GM23248 (cell line): ENCODE data around the gene TMEM260. TPM values are rescaled to one million over a fixed set of nuclear protein-coding genes. Genes with fewer than 3 reads are reported as not detected.

ENCODE experiments used
- DNase-seq: peaks from one replicate; pipeline ENCODE4 v3.0.0-alpha.2; 2015
- H2AFZ ChIP-seq: fragments of 200-600 bp; sonication (generic); 2 replicates; pipeline ENCODE4 v1.6.1; 2016; ENCODE audit warnings: antibody characterized with exemption
- H3F3A ChIP-seq: fragments of 200-600 bp; sonication (generic); 2 replicates; pipeline ENCODE4 v1.6.1; 2016; ENCODE audit warnings: mild to moderate bottlenecking, antibody characterized with exemption, mixed run types; ENCODE audit not compliant: insufficient read depth
- H3K27ac ChIP-seq: fragments of 200-600 bp; sonication (generic); 2 replicates; pipeline ENCODE4 v1.5.1; 2016; ENCODE audit warnings: mild to moderate bottlenecking
- H3K27me3 ChIP-seq: fragments of 200-600 bp; sonication (generic); replicated peaks from 2 replicates; pipeline ENCODE4 v1.6.1; 2016; ENCODE audit warnings: mild to moderate bottlenecking; ENCODE audit not compliant: insufficient read depth
- H3K36me3 ChIP-seq: fragments of 200-600 bp; sonication (generic); 2 replicates; pipeline ENCODE4 v1.6.1; 2016; ENCODE audit warnings: low read depth, mild to moderate bottlenecking
- H3K4me1 ChIP-seq: fragments of 200-600 bp; sonication (generic); 2 replicates; pipeline ENCODE4 v1.6.1; 2016; ENCODE audit warnings: mild to moderate bottlenecking; ENCODE audit not compliant: insufficient read depth
- H3K4me2 ChIP-seq: fragments of 200-600 bp; sonication (generic); one replicate; pipeline ENCODE4 v1.6.1; 2016; ENCODE audit warnings: mild to moderate bottlenecking; ENCODE audit not compliant: unreplicated experiment
- H3K4me3 ChIP-seq: fragments of 200-600 bp; sonication (generic); 2 replicates; pipeline ENCODE4 v1.5.1; 2016; ENCODE audit warnings: mild to moderate bottlenecking
- H3K79me2 ChIP-seq: fragments of 200-600 bp; sonication (generic); 2 replicates; pipeline ENCODE4 v1.6.1; 2016; ENCODE audit warnings: mild to moderate bottlenecking; ENCODE audit not compliant: insufficient read depth
- H3K9ac ChIP-seq: fragments of 200-600 bp; sonication (generic); 2 replicates; pipeline ENCODE4 v1.6.1; 2016; ENCODE audit warnings: mild to moderate bottlenecking
- H3K9me2 ChIP-seq: fragments of 200-600 bp; sonication (generic); 2 replicates; pipeline ENCODE4 v1.6.1; 2016; ENCODE audit warnings: mixed run types, mild to moderate bottlenecking, moderate library complexity; ENCODE audit not compliant: insufficient read depth
- H3K9me3 ChIP-seq: fragments of 200-600 bp; sonication (generic); one replicate; pipeline ENCODE4 v1.6.1; 2017; ENCODE audit warnings: low read depth
- H4K20me1 ChIP-seq: fragments of 200-600 bp; sonication (generic); 2 replicates; pipeline ENCODE4 v1.6.0; 2016; ENCODE audit not compliant: insufficient read depth
- EZH2 ChIP-seq: fragments of 200-600 bp; sonication (generic); IDR thresholded peaks from 2 replicates; pipeline ENCODE4 v1.6.1; 2018; ENCODE audit warnings: antibody characterized with exemption, mild to moderate bottlenecking; ENCODE audit not compliant: insufficient read depth, poor library complexity, severe bottlenecking
- EZH2phosphoT487 ChIP-seq: fragments of 200-600 bp; sonication (generic); IDR thresholded peaks from 2 replicates; pipeline ENCODE4 v1.6.1; 2018; ENCODE audit warnings: antibody characterized with exemption, moderate library complexity, mild to moderate bottlenecking, low read depth; ENCODE audit not compliant: insufficient read depth
- WGBS, 2 experiments: methylation state at CpG; one replicate each; pipeline ENCODE4 v1.1.6; 2015 to 2017; ENCODE audit warnings: low lambda C conversion rate in 2 of 2, low coverage in 1 of 2; ENCODE audit errors: missing lambda C conversion rate in 2 of 2; 5-methylcytosine and 5-hydroxymethylcytosine counted together
- in situ Hi-C: fragments of 300-500 bp; cut with MboI; formaldehyde crosslinking; loops from 2 replicates; pipeline ENCODE4 v1.15.0; 2020
- polyA plus RNA-seq: library from polyadenylated mRNA; unstranded; fragments of >200 nt; fragmentation: Nextera tagmentation; extraction: Ambion mirVana; gene quantifications from 2 replicates; pipeline ENCODE4 v1.2.1, GENCODE V29; 2016
- total RNA-seq: library from RNA; depleted of rRNA; stranded (reverse); fragments of >200 nt; shearing (Covaris generic); gene quantifications from 2 replicates; pipeline ENCODE4 v1.2.3, GENCODE V29; 2014

Gene TMEM260
- total and polyA plus RNA-seq, 2 experiments from 2014 or later: 14.2 to 19.6 TPM

- Histone ChIP-seq H3K4me3 (no peak overlapping the region), H3K4me1 (no peaks in the 10 kb centered on the region), H3K9ac (no peak overlapping the region), H3K9me2 (no peaks in the 10 kb centered on the region), H3K36me3 (peaks cover 27% of the 10 kb centered on the region), H3K27me3 (no peaks in the 10 kb centered on the region), H3F3A (no peaks in the 10 kb centered on the region), H3K4me2 (no peak overlapping the region), H2AFZ (no peak overlapping the region), H3K9me3 (no peaks in the 10 kb centered on the region), H4K20me1 (no peaks in the 10 kb centered on the region), H3K79me2 (no peaks in the 10 kb centered on the region), H3K27ac (no peak overlapping the region)
- no peak for TF ChIP-seq EZH2
- no peak for TF ChIP-seq EZH2phosphoT487
- in situ Hi-C loops: no loop called here
- no peak for DNase-seq
- WGBS, 2 experiments: 97 to 100% methylated on average over 2 of the region's 2 CpGs
Observed at GRCh38 chr14:56632195-56632594, 52.6 kb downstream of the TMEM260 start.

- TF ChIP-seq EZH2phosphoT487 (no peak), EZH2 (no peak)
Observed at GRCh38 chr14:56633544-56633943, 53.9 kb downstream of the TMEM260 start.

GRCh38 chr14:56635041-56635440, 55.4 kb downstream of the TMEM260 start:
- Histone ChIP-seq H2AFZ (no peak overlapping the region), H3K4me2 (no peak overlapping the region), H3K4me1 (no peaks in the 10 kb centered on the region), H3K27ac (no peak overlapping the region), H3K27me3 (no peaks in the 10 kb centered on the region), H4K20me1 (no peaks in the 10 kb centered on the region), H3K36me3 (peaks cover 43% of the 10 kb centered on the region), H3K9ac (no peak overlapping the region), H3K9me2 (no peaks in the 10 kb centered on the region), H3K9me3 (no peaks in the 10 kb centered on the region), H3K79me2 (no peaks in the 10 kb centered on the region), H3K4me3 (no peak overlapping the region), H3F3A (no peaks in the 10 kb centered on the region)
- in situ Hi-C loops: no loop called here
- no peak for TF ChIP-seq EZH2phosphoT487
- TF ChIP-seq EZH2: no peak
- WGBS, 2 experiments: 93 to 95% methylated on average over 2 of the region's 2 CpGs
- no peak for DNase-seq

More at GRCh38 chr14:56633544-56633943, 53.9 kb downstream of the TMEM260 start:
- Histone ChIP-seq H3K27ac (no peak overlapping the region), H3K9ac (no peak overlapping the region), H3K79me2 (no peaks in the 10 kb centered on the region), H3K27me3 (no peaks in the 10 kb centered on the region), H2AFZ (no peak overlapping the region), H3K4me1 (no peaks in the 10 kb centered on the region), H3F3A (no peaks in the 10 kb centered on the region), H3K9me2 (no peaks in the 10 kb centered on the region), H3K4me3 (no peak overlapping the region), H3K9me3 (no peaks in the 10 kb centered on the region), H3K36me3 (peaks cover 37% of the 10 kb centered on the region), H3K4me2 (no peak overlapping the region), H4K20me1 (no peaks in the 10 kb centered on the region)
- WGBS, 2 experiments: 61 to 82% methylated on average over 1 of the region's 1 CpG
- peak; percentile 6 for DNase-seq
- in situ Hi-C loops: no loop called here

GRCh38 chr14:56647493-56647892, 67.9 kb downstream of the TMEM260 start:
- no peak overlapping the region for H3K9ac ChIP-seq
- no peak for DNase-seq
- no peak overlapping the region for H3K4me3 ChIP-seq
- no peaks in the 10 kb centered on the region for H3K9me2 ChIP-seq
- H2AFZ ChIP-seq: no peak overlapping the region
- 55 to 59% methylated on average over 2 of the region's 2 CpGs for WGBS, 2 experiments
- H3K36me3 ChIP-seq: 0 out of 2 replicates have a peak, but pooled peaks cover 4% of the 10 kb centered on the region
- H3K4me1 ChIP-seq: no peaks in the 10 kb centered on the region
- H3K9me3 ChIP-seq: no peaks in the 10 kb centered on the region
- TF ChIP-seq EZH2 (no peak), EZH2phosphoT487 (no peak)
- no peaks in the 10 kb centered on the region for H3F3A ChIP-seq
- no peaks in the 10 kb centered on the region for H3K79me2 ChIP-seq
- H3K4me2 ChIP-seq: no peak overlapping the region
- in situ Hi-C loops: no loop called here
- H4K20me1 ChIP-seq: no peaks in the 10 kb centered on the region
- no peak overlapping the region for H3K27ac ChIP-seq
- no peaks in the 10 kb centered on the region for H3K27me3 ChIP-seq
